H1 (cell line): ENCODE results near the gene NOVA1. TPM values are rescaled to one million over a fixed set of nuclear protein-coding genes. Genes with fewer than 3 reads are reported as not detected.

Experiments
- CTCF ChIA-PET: fragments of 300-600 bp; sonication (Branson Sonifier 250); formaldehyde crosslinking; loops from one replicate; lab custom pipeline; 2021; ENCODE audit not compliant: partially characterized antibody; lab: Charles Lee
- POLR2A ChIA-PET: fragments of 300-600 bp; sonication (Branson Sonifier 250); formaldehyde crosslinking; loops from one replicate; lab custom pipeline; 2021; ENCODE audit warnings: inconsistent platforms; ENCODE audit not compliant: partially characterized antibody; lab: Charles Lee
- DNase-seq, 2 experiments: peaks; one replicate each; pipeline versions ENCODE4 v3.0.0 to v3.0.0-alpha.2; 2010 to 2022; ENCODE audit warnings: low spot score in 2 of 2, low read depth in 1 of 2, mixed read lengths in 1 of 2
- FAIRE-seq: peaks from 2 replicates; lab custom pipeline; 2011; peaks lifted over from hg19 to GRCh38; lab: Jason Lieb, UNC
- H2AFZ ChIP-seq: 2 replicates; pipeline ENCODE4 v1.8.1; 2012; ENCODE audit warnings: low read length, inconsistent platforms
- H2AK5ac ChIP-seq: 2 replicates; pipeline ENCODE4 v1.6.1; 2013; ENCODE audit warnings: low read depth, low read length
- H2BK120ac ChIP-seq: replicated peaks from 2 replicates; pipeline ENCODE3; 2013; ENCODE audit warnings: low read depth, low read length, inconsistent platforms
- H2BK12ac ChIP-seq: 2 replicates; pipeline ENCODE4 v1.6.1; 2013; ENCODE audit warnings: low read depth, low read length
- H2BK15ac ChIP-seq: 2 replicates; pipeline ENCODE4 v1.6.1; 2013; ENCODE audit warnings: low read length
- H2BK20ac ChIP-seq: 2 replicates; pipeline ENCODE4 v1.6.1; 2013; ENCODE audit warnings: low read length
- H2BK5ac ChIP-seq: 2 replicates; pipeline ENCODE4 v1.6.1; 2013; ENCODE audit warnings: low read depth, low read length
- H3K14ac ChIP-seq: 2 replicates; pipeline ENCODE4 v1.6.1; 2013; ENCODE audit warnings: inconsistent platforms; ENCODE audit not compliant: insufficient read length
- H3K18ac ChIP-seq: 2 replicates; pipeline ENCODE4 v1.6.1; 2013; ENCODE audit warnings: low read length; ENCODE audit errors: extremely low read depth
- H3K23ac ChIP-seq: 2 replicates; pipeline ENCODE4 v1.6.1; 2013; ENCODE audit warnings: inconsistent platforms; ENCODE audit not compliant: insufficient read length
- H3K23me2 ChIP-seq: 2 replicates; pipeline ENCODE4 v1.6.1; 2013; ENCODE audit warnings: low read depth, low read length
- H3K27ac ChIP-seq: 2 replicates; pipeline ENCODE4 v1.6.1; 2011; ENCODE audit warnings: low read depth, low read length, inconsistent platforms
- H3K27me3 ChIP-seq, 4 experiments: replicated peaks in 1 of 4; 1 replicate in 1 of 4; 2 replicates in 3 of 4; pipeline versions ENCODE4 v1.6.1 to v1.8.1; 2011 to 2013; ENCODE audit warnings: low read length in 3 of 4, mild to moderate bottlenecking in 3 of 4, inconsistent platforms in 2 of 4, mixed read lengths in 2 of 4, moderate library complexity in 1 of 4; ENCODE audit not compliant: control insufficient read depth in 3 of 4, insufficient read depth in 3 of 4; ENCODE audit errors: extremely low read depth in 1 of 4
- H3K36me3 ChIP-seq, 4 experiments: 2 replicates each; pipeline versions ENCODE4 v1.6.1 to v1.8.1; 2011 to 2013; ENCODE audit warnings: mild to moderate bottlenecking in 4 of 4, low read length in 3 of 4, moderate library complexity in 2 of 4, control low read depth in 1 of 4, inconsistent platforms in 1 of 4; ENCODE audit not compliant: insufficient read depth in 4 of 4, control insufficient read depth in 2 of 4
- H3K4ac ChIP-seq: replicated peaks from 2 replicates; pipeline ENCODE3; 2013; ENCODE audit warnings: low read length, low read depth, mixed read lengths, inconsistent platforms; ENCODE audit not compliant: insufficient read length
- H3K4me1 ChIP-seq, 4 experiments: replicated peaks in 1 of 4; 1 replicate in 1 of 4; 2 replicates in 3 of 4; pipeline versions ENCODE4 v1.6.1 to v1.8.1; 2011 to 2013; ENCODE audit warnings: low read length in 3 of 4, inconsistent platforms in 2 of 4, mixed read lengths in 1 of 4; ENCODE audit not compliant: insufficient read depth in 4 of 4, control insufficient read depth in 3 of 4
- H3K4me2 ChIP-seq, 2 experiments: 2 replicates each; pipeline versions ENCODE4 v1.6.1 to v1.8.1; 2011 to 2013; ENCODE audit warnings: low read depth in 2 of 2, low read length in 2 of 2, control low read depth in 1 of 2, inconsistent platforms in 1 of 2, mild to moderate bottlenecking in 1 of 2; ENCODE audit not compliant: insufficient read depth in 1 of 2
- H3K4me3 ChIP-seq, 4 experiments: fragments of 200-600, 300-600 bp in 1 of 4; sonication (generic), shearing (Covaris generic), sonication (Bioruptor Twin) in 1 of 4; 2 replicates each; pipeline versions ENCODE4 v1.5.1 to v1.8.1; 2011 to 2016; ENCODE audit warnings: low read length in 4 of 4, low read depth in 3 of 4, control low read depth in 2 of 4, inconsistent platforms in 2 of 4, mild to moderate bottlenecking in 2 of 4, mixed read lengths in 1 of 4, moderate library complexity in 1 of 4; ENCODE audit not compliant: insufficient read depth in 2 of 4; ENCODE audit errors: extremely low read depth in 1 of 4
- H3K56ac ChIP-seq: replicated peaks from 2 replicates; pipeline ENCODE3; 2013; ENCODE audit warnings: low read depth, mild to moderate bottlenecking, mixed read lengths, low read length, inconsistent platforms; ENCODE audit not compliant: insufficient read length
- H3K79me1 ChIP-seq: 2 replicates; pipeline ENCODE4 v1.6.1; 2013; ENCODE audit warnings: low read depth, low read length, control low read depth
- H3K79me2 ChIP-seq, 2 experiments: 2 replicates each; pipeline versions ENCODE4 v1.6.1 to v1.8.1; 2012 to 2013; ENCODE audit warnings: low read length in 2 of 2, mild to moderate bottlenecking in 2 of 2, inconsistent platforms in 1 of 2; ENCODE audit not compliant: insufficient read depth in 2 of 2, control insufficient read depth in 1 of 2
- H3K9ac ChIP-seq, 4 experiments: replicated peaks in 1 of 4; 1 replicate in 1 of 4; 2 replicates in 3 of 4; pipeline versions ENCODE4 v1.6.1 to v1.8.1; 2011 to 2013; ENCODE audit warnings: low read depth in 3 of 4, low read length in 3 of 4, control low read depth in 2 of 4, mild to moderate bottlenecking in 2 of 4, moderate library complexity in 2 of 4, inconsistent platforms in 1 of 4; ENCODE audit errors: extremely low read depth in 1 of 4
- H3K9me3 ChIP-seq, 2 experiments: 2 replicates each; pipeline versions ENCODE4 v1.6.1 to v1.8.1; 2012 to 2013; ENCODE audit warnings: mild to moderate bottlenecking in 2 of 2, moderate library complexity in 2 of 2, control low read depth in 1 of 2, inconsistent platforms in 1 of 2, low read depth in 1 of 2, low read length in 1 of 2, mixed read lengths in 1 of 2; ENCODE audit not compliant: insufficient read depth in 2 of 2
- H4K20me1 ChIP-seq, 2 experiments: replicated peaks in 1 of 2; 2 replicates each; pipeline versions ENCODE3 to v1.8.1; 2011 to 2013; ENCODE audit warnings: inconsistent platforms in 2 of 2, low read length in 2 of 2, mild to moderate bottlenecking in 1 of 2; ENCODE audit not compliant: insufficient read depth in 2 of 2, control insufficient read depth in 1 of 2
- H4K5ac ChIP-seq: 2 replicates; pipeline ENCODE4 v1.6.1; 2013; ENCODE audit warnings: low read length, low read depth, mixed read lengths, inconsistent platforms; ENCODE audit not compliant: insufficient read length
- H4K8ac ChIP-seq: 2 replicates; pipeline ENCODE4 v1.8.0; 2013; ENCODE audit warnings: mild to moderate bottlenecking, moderate library complexity, low read length, inconsistent platforms; ENCODE audit not compliant: insufficient read depth; ENCODE audit errors: extremely low read depth
- H4K91ac ChIP-seq: replicated peaks from 2 replicates; pipeline ENCODE3; 2013; ENCODE audit warnings: low read length, mixed read lengths, inconsistent platforms; ENCODE audit not compliant: insufficient read length
- BCL11A ChIP-seq, 2 experiments: IDR thresholded peaks; one replicate each; pipeline ENCODE4 v1.6.1; 2011; ENCODE audit warnings: low read depth in 2 of 2, low read length in 2 of 2, mild to moderate bottlenecking in 2 of 2
- SIN3A ChIP-seq, 2 experiments: IDR thresholded peaks in 1 of 2; conservative IDR thresholded peaks in 1 of 2; 2 replicates each; pipeline ENCODE4 v1.6.1; 2011 to 2012; ENCODE audit warnings: low read length in 2 of 2, improper control_type of control experiment in 1 of 2, low read depth in 1 of 2, mild to moderate bottlenecking in 1 of 2
- TAF1 ChIP-seq: IDR thresholded peaks from 2 replicates; pipeline ENCODE4 v1.6.1; 2011; ENCODE audit warnings: mild to moderate bottlenecking, low read depth, low read length
- WGBS, 2 experiments: shearing (Covaris generic) in 1 of 2; methylation state at CpG; one replicate each; pipeline versions ENCODE4 v1.1.6 to v1.1.7; 2013 to 2015; ENCODE audit warnings: low lambda C conversion rate in 2 of 2, mixed read lengths in 2 of 2, inconsistent platforms in 1 of 2, low coverage in 1 of 2, missing lambda C conversion rate in 1 of 2; ENCODE audit not compliant: insufficient replicate concordance in 2 of 2, insufficient coverage in 1 of 2, insufficient read length in 1 of 2; ENCODE audit errors: extremely low coverage in 1 of 2, missing lambda C conversion rate in 1 of 2; 5-methylcytosine and 5-hydroxymethylcytosine counted together
- polyA plus RNA-seq, 7 experiments: library from polyadenylated mRNA; depleted of rRNA in 3 of 7; stranded (reverse) in 5 of 7; unstranded in 2 of 7; fragments of >200 nt in 5 of 7; fragments of 200-250 nt in 2 of 7; gene quantifications; 1 replicate in 5 of 7; 2 replicates in 1 of 7; 4 replicates in 1 of 7; pipeline versions ENCODE4 v1.2.1 to v1.2.3, GENCODE V29; 2011 to 2013; ENCODE audit warnings: missing spikeins in 2 of 7, mixed read lengths in 2 of 7
- total RNA-seq: library from RNA; stranded (reverse); fragmentation: NEBNext Ultra II Directional; extraction: Animal tissue kit (Norgen Biotek cat#: 25700); gene quantifications from 2 replicates; pipeline ENCODE4 v1.2.1, GENCODE V29; 2021

NOVA1 gene
- total and polyA plus RNA-seq, 2 of the 8 experiments (the other 6 are each of a cell fraction or from before 2014, with no cell fraction given), result 6.8 to 12.7 TPM

DNA sequence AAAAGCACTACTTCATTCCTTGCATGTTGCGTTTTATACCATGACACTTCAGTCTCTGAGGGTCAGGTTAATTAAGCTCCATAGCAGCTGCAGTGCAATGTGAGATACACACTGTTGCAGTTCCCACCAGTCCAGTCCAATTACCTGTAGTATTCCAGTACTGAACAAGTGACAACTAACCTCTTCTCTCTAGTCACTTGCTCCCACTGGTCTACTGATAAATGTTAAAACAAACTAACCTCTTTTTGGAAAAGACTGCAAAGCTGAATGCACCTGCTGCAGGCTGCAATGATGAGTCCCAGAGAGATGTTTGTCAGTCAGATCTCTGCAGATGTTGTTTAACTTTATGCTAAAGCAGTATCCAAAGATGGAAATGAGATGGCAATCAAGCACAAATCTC lies 7.9 kb downstream of the NOVA1 start:
- no peak for DNase-seq
- H3K9ac ChIP-seq, result no peak overlapping the region
- CTCF ChIA-PET, result interaction anchor here (0.5 kb wide), 1 partner anchor 48 kb away, joined by 4 read pairs; no protein-coding TSS in a partner anchor
- H3K79me1 ChIP-seq, result no peaks in the 10 kb centered on the region
- H3K4me1 ChIP-seq, result no peaks in the 10 kb centered on the region
- no peaks in the 10 kb centered on the region for H4K20me1 ChIP-seq
- H3K23me2 ChIP-seq, result no peaks in the 10 kb centered on the region
- H3K27me3 ChIP-seq, result no peaks in the 10 kb centered on the region
- H2BK5ac ChIP-seq, result no peak overlapping the region
- H4K8ac ChIP-seq, result no peak overlapping the region
- no peaks in the 10 kb centered on the region for H3K9me3 ChIP-seq
- H4K5ac ChIP-seq, result no peak overlapping the region
- FAIRE-seq, result no peak
- POLR2A ChIA-PET, result interaction anchor here (0.6 kb wide), 1 partner anchor 39 kb away, joined by 3 read pairs; no protein-coding TSS in a partner anchor
- H3K27ac ChIP-seq, result no peak overlapping the region
- no peak overlapping the region for H3K4ac ChIP-seq
- no peak overlapping the region for H3K23ac ChIP-seq
- no peak overlapping the region for H3K4me2 ChIP-seq
- H2BK120ac ChIP-seq, result no peak overlapping the region
- no peak overlapping the region for H3K18ac ChIP-seq
- no peak overlapping the region for H3K4me3 ChIP-seq
- no peak overlapping the region for H2BK20ac ChIP-seq
- H3K79me2 ChIP-seq, result peaks cover 0 to 10% of the 10 kb centered on the region in 2 experiments; a peak in 2 of 4 replicates
- H2AFZ ChIP-seq, result no peak overlapping the region
- H2BK12ac ChIP-seq, result no peak overlapping the region
- no peak for TF ChIP-seq SIN3A (conservative IDR thresholded peaks at IDR 0.05 in 1 of 2, IDR thresholded peaks at IDR 0.05 in 1 of 2; ENCODE audit: low read depth in 1 of 2, low read length in 2 of 2)
- TF ChIP-seq TAF1, result no peak
- TF ChIP-seq BCL11A (IDR thresholded peaks at IDR 0.05; ENCODE audit: low read depth in 2 of 2, low read length in 2 of 2), result no peak
- no peak overlapping the region for H3K14ac ChIP-seq
- no peak overlapping the region for H2BK15ac ChIP-seq
- no peak overlapping the region for H2AK5ac ChIP-seq
- 71% methylated on average over 1 of the region's 1 CpG; no CpG with 5 or more reads in 1 of the 2 experiments for WGBS, 2 experiments
- no peaks in the 10 kb centered on the region; a peak in 1 of 8 replicates for H3K36me3 ChIP-seq
- H3K56ac ChIP-seq, result no peak overlapping the region
- no peak overlapping the region for H4K91ac ChIP-seq
